ENCODE results near the gene LAMA2.

GRCh38 chr6:129486327-129486726 lies 603.4 kb downstream of the LAMA2 start:
- TF ChIP-seq CTCF (IDR thresholded peaks at IDR 0.05), result no peak
- no peak for TF ChIP-seq POLR2A (IDR thresholded peaks at IDR 0.05)
- TF ChIP-seq POLR2AphosphoS5 (IDR thresholded peaks at IDR 0.05), result no peak

Data from suprapubic skin (tissue), 4 donors.